Ectodermal cell (in vitro differentiated cells): ENCODE results near the gene ROPN1.
A peak's percentile ranks its signal among the peaks of the same experiment; 100 is the strongest.
"Not testable (repeated sequence)": the region's sequence is repeated elsewhere in the genome, so short reads cannot be mapped to it uniquely, and the experiment has no call there.

Experiments used
- H3K27ac ChIP-seq: 2 replicates; pipeline ENCODE4 v1.7.0; 2013; ENCODE audit warnings: mild to moderate bottlenecking, low read depth, low read length; ENCODE audit not compliant: insufficient read depth, poor library complexity, severe bottlenecking
- H3K27me3 ChIP-seq: 2 replicates; pipeline ENCODE4 v1.7.0; 2013; ENCODE audit warnings: mild to moderate bottlenecking, low read length; ENCODE audit not compliant: insufficient read depth, control insufficient read depth, poor library complexity, severe bottlenecking
- H3K36me3 ChIP-seq: one replicate; pipeline ENCODE4 v1.7.0; 2013; ENCODE audit warnings: low read length; ENCODE audit not compliant: control insufficient read depth, insufficient read depth
- H3K4me1 ChIP-seq: one replicate; pipeline ENCODE4 v1.7.0; 2013; ENCODE audit warnings: low read length; ENCODE audit not compliant: control insufficient read depth, insufficient read depth
- H3K4me3 ChIP-seq: 2 replicates; pipeline ENCODE4 v1.7.0; 2013; ENCODE audit warnings: low read depth, low read length, control low read depth; ENCODE audit not compliant: insufficient read depth
- H3K9me3 ChIP-seq: 2 replicates; pipeline ENCODE4 v1.7.0; 2013; ENCODE audit warnings: mild to moderate bottlenecking, low read length, moderate library complexity; ENCODE audit not compliant: control insufficient read depth
- WGBS, 2 experiments: methylation state at CpG; one replicate each; pipeline ENCODE4 v1.1.7; 2013; ENCODE audit warnings: missing lambda C conversion rate in 2 of 2; 5-methylcytosine and 5-hydroxymethylcytosine counted together

ROPN1 gene

DNA sequence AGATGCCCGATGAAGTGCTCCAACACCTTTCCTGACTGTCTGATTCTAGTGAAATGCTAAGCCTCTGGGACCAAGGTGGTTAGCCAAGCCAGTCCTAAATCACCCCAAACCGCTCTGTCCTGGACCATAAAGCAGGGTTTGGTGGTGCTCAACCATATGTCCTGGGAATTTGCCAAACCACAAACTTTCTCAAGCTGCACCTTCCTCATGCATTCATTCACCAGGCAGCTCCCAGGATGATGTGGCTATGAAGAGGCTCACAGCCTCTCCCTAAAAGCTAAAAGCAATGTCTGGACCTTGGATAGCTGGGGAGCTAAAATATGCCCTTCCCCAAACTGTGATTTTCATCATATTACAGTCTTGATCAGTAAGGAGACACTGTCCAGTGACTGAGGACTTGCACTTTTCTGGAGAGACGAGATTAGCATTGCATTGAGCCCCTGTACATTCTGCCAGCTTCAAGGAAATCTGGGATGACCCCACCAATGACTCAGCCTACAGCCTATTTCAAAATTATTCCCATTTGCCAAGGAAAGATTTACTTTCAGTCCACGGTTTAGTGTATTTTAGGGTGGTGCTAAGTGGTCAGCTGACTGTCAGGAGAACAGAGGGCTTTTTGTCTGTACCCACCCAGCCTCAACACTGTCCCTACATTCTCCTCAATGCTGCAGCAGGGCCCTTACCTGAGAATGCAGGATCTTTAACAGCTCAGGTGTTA, 15.6 kb downstream of the ROPN1 start:
- not testable (repeated sequence) for H3K4me1 ChIP-seq, H3K4me3 ChIP-seq, H3K27me3 ChIP-seq, H3K36me3 ChIP-seq, H3K9me3 ChIP-seq, H3K27ac ChIP-seq
- WGBS, 2 experiments = 90 to 91% methylated on average over 2 to 3 of the region's 4 CpGs

DNA sequence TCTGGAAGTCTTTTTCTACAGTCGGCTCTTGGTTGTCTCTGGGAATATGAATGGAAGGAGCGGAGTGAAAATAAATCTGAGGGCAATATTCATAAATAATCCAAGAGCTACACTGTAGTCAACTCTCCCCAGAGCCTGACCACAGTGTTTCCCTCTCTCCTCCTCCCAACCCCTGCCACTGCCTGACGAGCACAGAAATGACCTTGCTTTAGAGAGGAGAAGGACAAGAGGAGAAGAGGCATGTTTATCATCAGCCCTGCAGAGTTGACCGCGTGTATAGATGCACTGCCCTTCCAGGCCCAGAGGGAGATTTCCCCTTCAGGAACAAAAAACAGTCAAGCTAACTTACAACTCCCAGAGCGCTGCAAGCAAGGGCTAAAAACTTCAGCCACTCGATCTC, 16.9 kb downstream of the ROPN1 start:
- H3K27me3 ChIP-seq, H3K36me3 ChIP-seq, H3K4me3 ChIP-seq, H3K4me1 ChIP-seq, H3K9me3 ChIP-seq, H3K27ac ChIP-seq: not testable (repeated sequence)
- 100% methylated on average over 1 of the region's 7 CpGs for WGBS, 2 experiments

DNA sequence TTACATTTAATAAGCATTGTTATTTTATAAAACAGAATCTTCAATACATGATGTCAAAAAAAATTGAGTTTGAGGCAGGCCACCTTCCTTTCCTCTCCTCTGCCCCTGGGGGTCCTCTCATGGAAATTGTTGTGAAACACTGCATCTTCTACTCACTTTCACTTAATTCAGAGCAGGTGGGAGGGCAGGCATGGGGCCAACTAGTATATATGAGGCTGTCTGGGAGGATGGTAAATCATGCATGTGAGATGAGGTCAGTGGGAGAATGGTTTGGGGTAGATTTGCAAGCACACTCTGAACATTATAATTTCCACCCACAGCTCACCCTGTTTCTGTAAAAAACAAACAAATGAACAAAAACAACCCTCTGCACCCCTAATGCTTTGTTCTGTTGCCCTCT, 20.5 kb downstream of the ROPN1 start:
- H3K4me1 ChIP-seq = no peaks in the 10 kb centered on the region

DNA sequence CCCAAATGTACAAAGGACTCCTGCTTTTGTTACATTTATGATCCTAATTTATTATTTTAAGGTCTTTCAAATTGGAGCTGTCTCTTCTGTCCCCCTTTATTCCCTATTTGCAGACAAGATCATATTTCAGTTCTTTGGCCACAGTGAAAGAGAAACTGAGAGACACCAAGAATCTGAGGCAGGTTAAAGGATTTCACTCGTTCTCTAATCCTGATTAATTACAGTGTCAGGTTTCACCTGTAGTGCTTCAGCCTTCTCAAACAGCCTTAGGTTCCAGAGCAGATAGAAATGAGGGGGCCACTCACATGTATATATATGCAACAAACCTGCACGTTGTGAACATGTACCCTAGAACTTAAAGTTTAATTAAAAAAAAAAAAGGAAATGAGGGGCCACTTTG, 24.7 kb downstream of the ROPN1 start:
- H3K4me3 ChIP-seq, H3K9me3 ChIP-seq: not testable (repeated sequence)
- 35 to 47% methylated on average over 2 of the region's 2 CpGs for WGBS, 2 experiments

More for the DNA sequence above, 20.5 kb downstream of the ROPN1 start:
- Histone ChIP-seq H3K27me3 (no peaks in the 10 kb centered on the region), H3K9me3 (no peaks in the 10 kb centered on the region), H3K36me3 (no peaks in the 10 kb centered on the region), H3K4me3 (no peak overlapping the region), H3K27ac (no peak overlapping the region)

DNA sequence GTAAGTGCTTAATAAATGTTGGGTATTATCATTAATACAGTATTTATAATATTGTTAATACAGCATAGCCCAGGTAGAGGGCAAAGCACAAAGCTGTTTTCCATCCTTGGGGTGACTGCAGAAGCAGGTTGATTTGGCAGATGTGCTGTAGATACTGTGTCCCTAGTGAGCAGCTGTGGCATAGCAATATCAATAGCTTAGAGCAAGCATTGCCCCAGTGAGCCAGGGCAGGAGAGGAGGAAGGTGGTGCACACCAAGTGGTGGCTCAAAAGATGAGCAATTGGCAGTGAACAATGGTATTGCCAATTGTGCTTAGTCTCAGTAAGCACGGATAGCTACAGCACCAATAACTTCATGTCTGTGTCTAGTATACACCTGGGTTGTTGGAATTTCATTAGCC, 25.1 kb downstream of the ROPN1 start:
- H3K9me3 ChIP-seq, H3K27ac ChIP-seq, H3K36me3 ChIP-seq, H3K4me1 ChIP-seq, H3K4me3 ChIP-seq: not testable (repeated sequence)
- H3K27me3 ChIP-seq = peaks cover 21% of the 10 kb centered on the region
- 75 to 100% methylated on average over 1 of the region's 1 CpG for whole genome bisulfite sequencing, 2 experiments

More for the DNA sequence above, 24.7 kb downstream of the ROPN1 start:
- H3K36me3 ChIP-seq, H3K27ac ChIP-seq, H3K4me1 ChIP-seq: not testable (repeated sequence)
- H3K27me3 ChIP-seq = peaks cover 17% of the 10 kb centered on the region

DNA sequence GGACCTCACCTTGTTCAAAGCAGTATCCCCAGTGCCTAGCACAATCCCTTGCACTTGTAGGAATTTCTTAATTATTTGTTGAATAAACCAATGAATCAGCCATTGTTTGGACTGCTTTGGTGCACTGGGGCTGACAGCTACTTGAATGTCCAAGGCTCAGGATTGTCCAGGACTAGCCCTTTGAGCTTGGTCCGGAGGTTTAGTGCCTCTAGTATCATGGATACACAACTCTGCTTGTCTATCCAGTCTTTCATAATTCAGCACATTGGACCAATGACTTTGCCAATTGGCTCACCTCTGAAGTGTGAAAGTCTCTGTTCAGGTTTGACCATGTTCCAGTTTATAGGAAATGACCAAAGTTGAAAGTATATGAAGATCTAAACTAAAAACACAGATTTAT, 27.1 kb downstream of the ROPN1 start:
- peaks cover 26% of the 10 kb centered on the region for H3K27me3 ChIP-seq
- not testable (repeated sequence) for H3K36me3 ChIP-seq, H3K4me1 ChIP-seq, H3K4me3 ChIP-seq, H3K27ac ChIP-seq, H3K9me3 ChIP-seq
- 100% methylated on average over 1 of the region's 1 CpG for WGBS, 2 experiments

DNA sequence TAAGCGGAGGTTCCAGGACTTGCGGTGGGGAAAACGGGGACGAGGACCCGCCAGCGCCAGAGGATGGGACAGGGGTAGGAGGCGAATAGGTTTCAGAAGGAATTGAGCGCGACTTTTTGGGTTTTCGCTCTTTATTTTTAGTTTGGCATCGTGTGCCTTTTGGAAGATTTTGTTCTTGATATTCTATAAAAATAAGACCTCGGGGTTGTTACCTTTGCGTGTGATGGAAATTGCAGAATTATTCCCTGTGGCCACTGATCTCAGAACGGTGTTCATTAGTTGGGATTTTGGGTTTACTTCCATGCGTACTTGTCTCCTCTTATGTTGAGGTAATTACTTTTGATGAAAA, 30.4 kb downstream of the ROPN1 start:
- peaks cover 9% of the 10 kb centered on the region for H3K4me1 ChIP-seq
- H3K9me3 ChIP-seq = no peaks in the 10 kb centered on the region
- WGBS, 2 experiments = 5 to 7% methylated on average over 15 of the region's 15 CpGs
- H3K36me3 ChIP-seq = no peaks in the 10 kb centered on the region
- no peak overlapping the region for H3K27ac ChIP-seq
- H3K4me3 ChIP-seq = peak overlapping the region; percentile 73
- peaks cover 26% of the 10 kb centered on the region for H3K27me3 ChIP-seq

DNA sequence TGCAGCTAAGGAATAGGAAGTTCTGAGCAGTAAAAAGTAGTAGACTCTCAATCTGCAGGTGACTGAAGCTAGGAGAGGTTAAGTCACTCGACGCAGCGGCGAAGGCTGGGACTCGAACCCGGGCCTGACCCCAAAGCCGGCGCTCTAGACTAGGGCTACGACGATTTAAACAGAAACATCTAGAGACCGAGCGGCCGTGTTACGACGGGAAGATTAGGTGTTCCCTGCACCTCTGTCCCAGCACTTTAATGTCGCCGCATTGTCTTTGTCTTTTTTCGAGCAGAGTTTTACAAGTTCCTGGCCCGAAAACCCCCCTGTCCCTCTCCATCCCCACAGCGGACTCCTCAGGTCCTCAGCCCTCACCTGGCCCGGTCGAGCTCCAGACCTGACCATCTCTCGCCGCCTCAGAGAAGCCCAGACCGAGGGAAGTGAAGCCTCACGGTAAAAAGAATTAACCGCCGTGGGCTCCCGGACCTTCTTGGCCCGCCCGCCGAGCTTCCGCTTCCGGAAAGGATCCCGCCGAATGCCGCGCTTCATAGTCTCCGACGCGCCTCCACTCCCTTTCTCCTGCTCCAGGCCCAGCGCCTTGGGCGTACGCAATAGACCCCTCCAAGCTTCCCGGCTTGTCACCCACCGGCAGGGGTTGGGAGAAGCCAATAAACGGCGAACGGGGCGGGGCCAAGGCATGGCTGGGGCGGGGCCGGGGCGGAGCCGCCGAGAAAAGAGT, 31.0 kb downstream of the ROPN1 start, which contains the start of gene CCDC14:
CCDC14 (minus strand) TSS at position 449 of the 727 bp plus-strand sequence; CDS start at position 393, 56 bp downstream.
- Histone ChIP-seq H3K36me3 (no peaks in the 10 kb centered on the region), H3K4me3 (peak within 1 kb of the TSS; percentile 73), H3K27ac (peak within 1 kb of the TSS; percentile 86), H3K27me3 (peaks cover 26% of the 10 kb centered on the region), H3K9me3 (no peaks in the 10 kb centered on the region), H3K4me1 (peaks cover 9% of the 10 kb centered on the region)
- WGBS, 2 experiments = 0% methylated on average over 55 of the region's 55 CpGs

DNA sequence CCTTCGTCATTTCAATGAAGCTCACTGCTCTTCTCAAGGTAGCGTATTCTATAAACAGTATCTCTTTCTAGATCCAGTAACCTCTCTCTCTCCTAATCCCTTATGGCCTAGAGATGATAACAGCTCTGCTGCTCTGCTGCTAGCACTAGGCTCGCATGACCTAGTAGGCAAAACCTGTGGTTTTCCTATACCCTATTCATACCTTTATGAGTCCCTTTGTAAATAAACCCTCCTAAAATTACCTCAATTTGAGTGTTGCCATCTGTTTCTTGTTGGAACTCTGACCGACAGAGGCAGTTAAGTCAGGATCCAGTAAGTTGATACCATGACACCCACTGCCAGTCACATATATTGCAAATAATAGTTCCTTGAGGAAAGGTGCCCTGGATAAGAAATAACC, 38.2 kb downstream of the ROPN1 start:
- H3K27ac ChIP-seq = no peak overlapping the region
- H3K27me3 ChIP-seq = no peaks in the 10 kb centered on the region
- peaks cover 20% of the 10 kb centered on the region for H3K36me3 ChIP-seq
- H3K4me1 ChIP-seq = peaks cover 7% of the 10 kb centered on the region
- H3K4me3 ChIP-seq = no peak overlapping the region
- 94 to 95% methylated on average over 4 of the region's 4 CpGs for WGBS, 2 experiments
- no peaks in the 10 kb centered on the region for H3K9me3 ChIP-seq

DNA sequence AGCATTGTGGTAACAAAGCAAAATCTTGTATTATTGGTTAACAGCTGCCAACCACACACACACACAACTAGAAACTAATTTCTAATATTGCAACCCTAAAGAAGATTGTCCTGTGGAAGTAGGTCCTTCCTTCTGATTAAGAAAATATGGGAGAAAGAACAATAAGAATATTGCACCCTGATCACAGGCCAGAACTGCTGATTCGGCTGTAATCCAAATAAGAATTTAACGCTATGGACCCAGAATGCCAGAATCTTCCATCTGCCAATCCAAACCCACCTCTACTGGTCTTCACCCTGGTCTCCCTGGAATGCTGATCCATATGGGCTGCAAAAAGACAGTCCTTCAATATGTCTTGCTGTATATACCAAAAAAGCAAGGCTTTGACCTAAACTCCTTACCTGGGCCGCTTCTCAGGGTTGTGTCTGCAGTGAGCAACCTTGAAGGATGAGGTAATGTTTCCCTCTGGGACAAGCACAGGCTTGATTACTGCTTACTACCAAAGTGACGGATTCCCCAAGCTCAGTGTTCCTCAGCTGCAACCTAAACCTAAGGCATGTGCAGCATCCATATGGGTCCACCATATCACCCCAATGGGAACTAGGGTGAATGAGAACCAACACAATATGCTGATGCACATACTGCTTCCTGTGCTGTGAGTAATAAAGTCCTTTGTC, 38.9 kb downstream of the ROPN1 start:
- Histone ChIP-seq H3K9me3 (no peaks in the 10 kb centered on the region), H3K27ac (no peak overlapping the region), H3K4me1 (no peaks in the 10 kb centered on the region), H3K36me3 (peaks cover 27% of the 10 kb centered on the region), H3K4me3 (no peak overlapping the region), H3K27me3 (no peaks in the 10 kb centered on the region)
- WGBS, 2 experiments = 94% methylated on average over 4 of the region's 4 CpGs
